Activated naive CD4-positive, alpha-beta T cell (primary cell): ENCODE measurements around the gene FBXW8.

Experiments
- DNase-seq, 4 experiments: peaks; one replicate each; lab custom pipeline; 2025; lab: John Stamatoyannopoulos, UW

Gene FBXW8

GRCh38 chr12:116958402-116959197, 47.9 kb downstream of the FBXW8 start:
- no peak for DNase-seq

DNA sequence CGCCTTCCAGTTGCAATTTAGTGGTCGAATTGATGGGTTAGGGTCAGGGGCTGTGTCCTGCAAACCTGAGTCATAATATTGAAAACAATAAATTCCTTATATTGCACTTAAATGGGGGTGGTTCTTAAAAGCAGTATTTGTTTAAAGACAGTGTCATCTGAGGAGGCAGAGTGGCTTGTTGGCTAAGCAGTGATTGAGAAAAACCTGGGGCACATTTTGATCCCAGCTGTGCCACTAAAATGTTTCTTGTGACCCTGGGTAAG, 48.4 kb downstream of the FBXW8 start:
- no peak for DNase-seq

- no peak for DNase-seq
These were observed 49.2 kb downstream of the FBXW8 start for GRCh38 chr12:116959845-116960514.

DNA sequence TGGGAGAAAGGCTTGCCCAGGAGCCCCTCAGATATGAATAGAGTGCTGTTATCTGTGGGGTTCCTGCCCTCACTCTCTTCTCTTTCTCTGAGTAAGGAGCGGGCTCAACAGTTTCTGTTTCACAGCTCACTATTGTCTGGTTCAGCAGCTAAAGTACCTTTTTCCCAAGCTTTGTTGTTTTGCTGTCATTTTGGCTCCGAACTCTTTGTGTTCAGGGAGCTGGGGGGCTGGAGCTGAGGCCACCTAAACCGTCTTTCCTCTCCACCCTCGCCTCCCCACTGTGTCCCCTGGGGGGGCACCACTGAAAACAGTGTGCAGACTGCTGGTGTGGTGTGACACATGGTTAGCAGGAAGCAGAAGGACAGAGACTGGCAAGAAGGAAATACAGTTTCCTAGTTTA, 51.4 kb downstream of the FBXW8 start:
- DNase-seq: no peak

DNA sequence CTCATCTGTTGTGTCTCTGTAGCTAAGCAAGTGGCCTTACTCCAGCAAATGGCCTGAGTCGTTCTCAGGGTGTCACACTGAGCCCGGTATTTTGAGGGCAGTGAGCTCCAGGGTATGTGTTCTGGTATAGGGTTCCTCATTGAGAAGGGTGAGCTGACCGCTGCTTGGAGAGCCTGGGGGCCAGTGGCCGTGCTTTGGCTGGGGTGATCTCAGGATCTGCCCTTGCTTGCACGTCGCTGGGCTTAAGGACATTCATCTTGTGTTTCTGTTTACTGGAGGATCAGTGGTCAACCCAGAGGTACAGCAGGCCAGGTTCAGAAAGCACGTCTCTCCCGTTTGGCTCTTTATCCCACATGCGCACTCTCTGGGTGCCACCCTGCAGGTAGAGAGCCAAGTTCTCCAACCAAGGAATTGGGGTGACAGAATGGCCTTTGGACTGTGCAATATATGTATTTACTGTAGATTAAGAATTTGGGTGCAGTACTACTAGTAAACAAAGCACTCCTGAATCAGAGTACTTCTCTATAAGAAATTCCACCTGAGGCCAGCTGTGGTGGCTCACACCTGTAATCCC, 52.1 kb downstream of the FBXW8 start:
- no peak for DNase-seq

- DNase-seq: no peak
These were observed 53.6 kb downstream of the FBXW8 start for GRCh38 chr12:116964054-116965050.

- DNase-seq: no peak
These were observed 58.2 kb downstream of the FBXW8 start for GRCh38 chr12:116968986-116969385.

- DNase-seq: no peak
These were observed 59.1 kb downstream of the FBXW8 start for GRCh38 chr12:116969615-116970585.

DNA sequence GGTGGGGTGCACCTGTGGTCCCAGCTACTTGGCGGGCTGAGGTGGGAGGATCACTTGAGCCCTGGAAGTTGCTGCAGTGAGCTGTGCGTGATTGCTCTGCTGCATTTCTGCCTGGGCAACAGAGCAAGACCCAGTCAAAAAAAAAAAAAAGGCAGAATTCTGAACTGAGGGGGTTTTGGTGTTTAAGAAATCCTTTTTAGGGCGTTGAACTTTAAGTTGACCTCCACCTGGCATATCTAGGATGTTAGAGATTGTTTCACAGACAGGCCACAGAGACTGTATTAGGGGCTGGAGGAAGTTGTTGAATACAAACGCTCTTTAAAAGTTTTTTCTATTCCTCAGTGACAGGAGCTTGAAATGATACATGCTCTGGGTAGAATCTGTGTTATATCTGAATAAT, 60.5 kb downstream of the FBXW8 start:
- no peak for DNase-seq

DNA sequence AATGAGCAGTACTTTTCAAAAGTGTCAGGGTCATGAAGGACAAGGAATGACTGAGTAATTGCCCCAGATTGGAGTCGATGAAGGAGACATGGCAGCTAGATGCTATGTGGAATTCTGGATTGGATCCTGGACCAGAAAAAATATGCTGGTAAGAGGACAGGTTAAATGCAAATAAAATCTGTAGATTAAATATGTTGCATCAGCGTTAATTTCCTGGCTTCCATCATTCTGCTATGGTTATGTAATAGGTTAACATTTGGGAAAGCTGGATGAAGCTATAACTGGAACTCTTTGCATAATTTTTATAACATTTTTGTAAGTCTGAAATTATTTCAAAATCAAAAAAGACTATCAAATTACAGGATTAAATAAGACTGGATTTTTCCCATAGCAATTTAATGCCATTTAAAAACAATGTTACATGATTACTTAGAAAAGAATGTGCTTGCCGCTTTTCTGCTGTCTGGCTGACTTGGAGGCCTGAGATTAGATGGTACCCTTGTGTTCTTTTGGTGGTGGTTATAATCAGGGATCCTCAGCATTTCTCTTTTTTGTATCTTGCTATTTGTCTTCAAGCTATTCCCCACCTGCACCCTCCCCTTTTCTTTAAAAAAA, 65.1 kb downstream of the FBXW8 start:
- no peak for DNase-seq

DNA sequence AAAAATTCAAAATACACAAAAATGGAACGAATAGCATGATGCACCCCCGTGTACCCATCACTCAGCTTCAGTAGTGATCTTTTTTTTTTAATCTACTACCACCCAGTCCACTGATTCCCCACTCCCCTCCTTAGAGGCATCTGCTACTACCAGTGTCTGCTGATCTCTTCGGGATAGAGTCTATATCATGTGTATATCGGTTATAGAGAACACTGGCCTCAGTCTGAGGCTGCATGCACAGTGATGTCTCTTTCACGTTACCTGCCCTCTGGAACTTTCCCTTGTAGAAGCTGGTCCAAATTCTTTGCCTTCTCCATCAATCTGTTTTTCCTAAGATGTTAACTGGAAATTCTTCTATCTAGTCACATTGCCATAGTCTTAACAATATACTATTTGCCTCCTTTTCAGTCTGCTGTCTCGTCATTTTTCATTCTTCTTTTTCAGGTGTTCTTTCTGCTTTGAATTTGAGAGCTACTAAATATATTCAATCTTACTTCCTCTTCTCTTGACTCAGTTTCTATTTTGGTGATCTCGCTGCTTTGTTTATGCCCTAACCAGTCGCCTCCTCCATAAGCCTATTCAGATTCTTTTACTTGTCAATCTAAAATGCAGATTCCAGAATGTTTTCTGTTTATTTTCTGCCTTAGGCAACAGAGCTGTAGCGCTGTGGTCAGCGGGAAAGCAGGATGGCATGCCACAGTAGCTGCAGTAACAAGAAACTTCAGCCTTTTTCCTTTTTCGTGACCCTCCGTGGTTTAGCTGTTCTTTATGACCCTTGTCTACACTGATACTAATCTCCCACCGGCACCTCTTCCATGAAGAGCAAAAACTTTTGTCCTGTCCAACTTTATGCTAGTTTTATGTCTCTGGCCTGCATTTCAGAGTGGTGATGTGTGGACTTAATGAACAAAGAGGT, 67.0 kb downstream of the FBXW8 start:
- no peak for DNase-seq

GRCh38 chr12:116978791-116979508, 68.2 kb downstream of the FBXW8 start:
- no peak for DNase-seq

DNA sequence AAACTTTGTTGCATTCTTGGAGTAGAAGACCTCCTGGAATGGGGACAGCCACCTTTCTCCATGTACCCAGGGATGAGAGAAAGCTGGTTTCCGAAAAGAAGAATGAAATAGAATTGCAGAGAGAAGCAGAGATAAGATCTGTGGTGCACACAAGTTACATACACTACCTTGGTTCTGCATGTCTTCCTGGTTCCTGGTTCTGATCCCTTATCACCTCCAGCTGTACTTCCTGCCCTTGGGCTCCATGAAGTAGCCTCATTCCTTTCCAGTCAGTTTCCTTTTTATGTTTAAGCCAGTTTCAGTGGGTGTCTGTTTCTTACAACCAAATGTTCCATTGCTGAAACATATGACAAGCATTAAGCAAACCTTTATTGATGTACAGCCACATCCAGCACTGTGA, 69.3 kb downstream of the FBXW8 start:
- no peak for DNase-seq

GRCh38 chr12:116982791-116983411, 72.2 kb downstream of the FBXW8 start:
- DNase-seq: no peak

GRCh38 chr12:116984098-116984497, 73.3 kb downstream of the FBXW8 start:
- DNase-seq: no peak

DNA sequence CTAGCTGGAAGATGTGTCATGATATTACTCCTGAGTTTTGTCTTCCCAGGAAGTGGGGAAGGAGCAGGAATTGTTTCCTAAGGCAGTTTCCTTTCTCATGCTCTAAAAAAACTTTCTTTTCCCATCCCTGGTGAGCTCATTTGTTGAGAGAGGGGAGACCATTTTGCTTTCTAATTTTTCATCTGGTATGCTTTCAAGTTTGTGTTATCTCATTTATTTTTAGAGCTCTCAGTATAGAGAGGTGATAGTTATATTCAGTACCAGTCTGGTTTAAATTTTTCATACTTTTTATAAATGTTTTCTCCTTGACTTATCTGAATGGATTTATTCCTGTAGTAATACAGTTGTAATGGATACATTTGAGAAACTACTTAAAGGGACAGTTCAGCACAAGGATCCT, 79.6 kb downstream of the FBXW8 start:
- DNase-seq: no peak

GRCh38 chr12:116990971-116991966, 80.5 kb downstream of the FBXW8 start:
- DNase-seq: no peak
